Activated CD4-positive, alpha-beta T cell treated with anti-CD3 and anti-CD28 coated beads, Interleukin-2, amount 50 U/mL, for 24 hours (primary cell): ENCODE results near the gene TMEM218.
A peak's percentile ranks its signal among the peaks of the same experiment; 100 is the strongest.

Source experiments
- DNase-seq, 2 donors: peaks; one replicate each; pipeline ENCODE4 v3.0.0-alpha.2; 2020; ENCODE audit warnings: low read depth in 1 of 2, low spot score in 1 of 2

Gene TMEM218

GRCh38 chr11:125111343-125112207 lies at the start of gene TMEM218:
TMEM218 (minus strand) TSS chr11:125111626; CDS start chr11:125102241, 9,385 bp downstream.
- DNase-seq, result peak; percentile 87 to 95

GRCh38 chr11:125157953-125158680 lies 46.7 kb upstream of the TMEM218 start:
- DNase-seq, result no peak

GRCh38 chr11:125157118-125157733 lies 45.8 kb upstream of the TMEM218 start:
- DNase-seq, result no peak

- no peak for DNase-seq
These were observed 45.1 kb upstream of the TMEM218 start for GRCh38 chr11:125156346-125157117.

GRCh38 chr11:125155767-125156166 lies 44.3 kb upstream of the TMEM218 start:
- no peak for DNase-seq

GRCh38 chr11:125155100-125155444 lies 43.6 kb upstream of the TMEM218 start:
- no peak for DNase-seq

GRCh38 chr11:125154378-125155099 lies 43.1 kb upstream of the TMEM218 start:
- DNase-seq, result no peak

- no peak for DNase-seq
These were observed 42.4 kb upstream of the TMEM218 start for GRCh38 chr11:125153837-125154236.

GRCh38 chr11:125148743-125149142 lies 37.3 kb upstream of the TMEM218 start:
- no peak for DNase-seq

- DNase-seq, result no peak
These were observed 36.6 kb upstream of the TMEM218 start for GRCh38 chr11:125148011-125148410.

GRCh38 chr11:125147280-125147679 lies 35.9 kb upstream of the TMEM218 start:
- DNase-seq, result no peak

GRCh38 chr11:125146232-125146631 lies 34.8 kb upstream of the TMEM218 start:
- DNase-seq, result no peak

GRCh38 chr11:125141686-125142535 lies 30.5 kb upstream of the TMEM218 start:
- DNase-seq, result peak; percentile 40 to 54

- no peak for DNase-seq
These were observed 29.8 kb upstream of the TMEM218 start for GRCh38 chr11:125141178-125141577.

- DNase-seq, result no peak
These were observed 28.8 kb upstream of the TMEM218 start for GRCh38 chr11:125140233-125140632.

- DNase-seq, result no peak
These were observed 28.4 kb upstream of the TMEM218 start for GRCh38 chr11:125139778-125140177.

GRCh38 chr11:125138966-125139365 lies 27.5 kb upstream of the TMEM218 start:
- DNase-seq, result no peak

GRCh38 chr11:125136001-125136400 lies 24.6 kb upstream of the TMEM218 start:
- DNase-seq, result no peak

- no peak for DNase-seq
These were observed 21.2 kb upstream of the TMEM218 start for GRCh38 chr11:125132596-125132995.

GRCh38 chr11:125132071-125132470 lies 20.6 kb upstream of the TMEM218 start:
- DNase-seq, result no peak
